ENCODE results near the gene CLGN. TPM values are rescaled to one million over a fixed set of nuclear protein-coding genes. Genes with fewer than 3 reads are reported as not detected.

The CLGN gene
- total and polyA plus RNA-seq, 9 donors, result 0.12 to 6.4 (median 0.82) TPM

- 26 to 33% (median 28%) methylated on average over 7 of the region's 7 CpGs for WGBS, 3 donors
- H3K36me3 ChIP-seq, result no peaks in the 10 kb centered on the region
- no peaks in the 10 kb centered on the region for H3K4me1 ChIP-seq (ENCODE audit: insufficient read depth)
- no peaks in the 10 kb centered on the region for H3K27me3 ChIP-seq
- DNase-seq, result peak; percentile 62 to 81 (median 64)
- H3K27ac ChIP-seq, result no peak overlapping the region
- intact Hi-C loops (cut with DNase I), result loop anchor here (5.0 to 10.0 kb wide), 5 partner anchors 245 to 775 kb away; partner anchors contain the start of gene RNF150 (in 1 of the 4)
- TF ChIP-seq POLR2A (IDR thresholded peaks at IDR 0.05) (no peak), CTCF (IDR thresholded peaks at IDR 0.05) (peak; percentile 44 to 81 (median 62))
- H3K4me3 ChIP-seq, result no peak overlapping the region
- no peaks in the 10 kb centered on the region for H3K9me3 ChIP-seq
These were observed 67.7 kb downstream of the CLGN start for GRCh38 chr4:140359562-140360427.

GRCh38 chr4:140358281-140358680 is 69.2 kb downstream of the CLGN start:
- TF ChIP-seq EP300 (IDR thresholded peaks at IDR 0.05) (no peak), POLR2A (IDR thresholded peaks at IDR 0.05) (no peak), CTCF (IDR thresholded peaks at IDR 0.05) (no peak)
- intact Hi-C loops (cut with DNase I), result loop anchor here in 3 of 4 donors (5.0 to 10.0 kb wide), 2 partner anchors 247 to 494 kb away; no protein-coding TSS in a partner anchor

GRCh38 chr4:140357868-140358267 is 69.6 kb downstream of the CLGN start:
- no peak overlapping the region for H3K27ac ChIP-seq
- no peaks in the 10 kb centered on the region for H3K27me3 ChIP-seq
- DNase-seq, result no peak
- no peaks in the 10 kb centered on the region for H3K4me1 ChIP-seq (ENCODE audit: insufficient read depth)
- no peak for TF ChIP-seq CTCF (IDR thresholded peaks at IDR 0.05)
- no peak for TF ChIP-seq EP300 (IDR thresholded peaks at IDR 0.05)
- TF ChIP-seq POLR2A (IDR thresholded peaks at IDR 0.05), result no peak
- H3K9me3 ChIP-seq, result no peaks in the 10 kb centered on the region
- 57 to 68% (median 65%) methylated on average over 3 of the region's 3 CpGs for whole genome bisulfite sequencing, 3 donors
- H3K4me3 ChIP-seq, result no peak overlapping the region
- intact Hi-C loops (cut with DNase I), result loop anchor here in 3 of 4 donors (5.0 to 10.0 kb wide), 2 partner anchors 247 to 494 kb away; no protein-coding TSS in a partner anchor
- H3K36me3 ChIP-seq, result no peaks in the 10 kb centered on the region

More at GRCh38 chr4:140358281-140358680, 69.2 kb downstream of the CLGN start:
- no peak overlapping the region for H3K27ac ChIP-seq
- 0% methylated on average over 1 of the region's 1 CpG for WGBS, 3 donors
- no peak for DNase-seq
- no peaks in the 10 kb centered on the region for H3K9me3 ChIP-seq
- no peaks in the 10 kb centered on the region for H3K4me1 ChIP-seq (ENCODE audit: insufficient read depth)
- H3K4me3 ChIP-seq, result no peak overlapping the region
- H3K36me3 ChIP-seq, result no peaks in the 10 kb centered on the region
- no peaks in the 10 kb centered on the region for H3K27me3 ChIP-seq

GRCh38 chr4:140355288-140355687 is 72.2 kb downstream of the CLGN start:
- no peak for DNase-seq
- 78 to 83% (median 81%) methylated on average over 1 of the region's 1 CpG for WGBS, 3 donors
- TF ChIP-seq CTCF (IDR thresholded peaks at IDR 0.05), result no peak
- no peak for TF ChIP-seq POLR2A (IDR thresholded peaks at IDR 0.05)
- no peak for TF ChIP-seq EP300 (IDR thresholded peaks at IDR 0.05)
- no peak overlapping the region for H3K4me3 ChIP-seq
- intact Hi-C loops (cut with DNase I), result loop anchor here in 3 of 4 donors (5.0 to 10.0 kb wide), 2 partner anchors 250 to 497 kb away; no protein-coding TSS in a partner anchor
- H3K27me3 ChIP-seq, result no peaks in the 10 kb centered on the region
- H3K4me1 ChIP-seq (ENCODE audit: insufficient read depth), result no peaks in the 10 kb centered on the region
- H3K9me3 ChIP-seq, result no peaks in the 10 kb centered on the region
- no peak overlapping the region for H3K27ac ChIP-seq
- no peaks in the 10 kb centered on the region for H3K36me3 ChIP-seq
